Measurements from ENCODE around the gene SLC39A11.

GRCh38 chr17:72677714-72678390, 414.6 kb downstream of the SLC39A11 start:
- TF ChIP-seq CTCF (IDR thresholded peaks at IDR 0.05) (no peak), EZH2phosphoT487 (IDR thresholded peaks at IDR 0.05) (no peak)
